WERI-Rb-1 (cell line): ENCODE results near the gene C9orf78.

Experiments
- DNase-seq: peaks from one replicate; pipeline ENCODE4 v3.0.0-alpha.2; 2020
- H3K27ac ChIP-seq: fragments of 250-450 bp; sonication (Bioruptor Pico); 2 replicates; pipeline ENCODE4 v1.5.1; 2020; ENCODE audit warnings: mild to moderate bottlenecking, moderate library complexity
- H3K27me3 ChIP-seq: fragments of 250-450 bp; sonication (Bioruptor Pico); 2 replicates; pipeline ENCODE4 v1.5.1; 2021; ENCODE audit warnings: mild to moderate bottlenecking, low read depth, moderate library complexity; ENCODE audit not compliant: insufficient read depth, severe bottlenecking
- H3K36me3 ChIP-seq: fragments of 250-450 bp; sonication (Bioruptor Pico); 2 replicates; pipeline ENCODE4 v1.5.1; 2020; ENCODE audit warnings: mild to moderate bottlenecking, moderate library complexity
- H3K4me3 ChIP-seq: 2 replicates; pipeline ENCODE4 v1.5.1; 2011; ENCODE audit warnings: low read depth, mild to moderate bottlenecking, control low read depth, low read length
- H3K9me3 ChIP-seq: fragments of 250-450 bp; sonication (Bioruptor Pico); 2 replicates; pipeline ENCODE4 v1.5.1; 2021; ENCODE audit warnings: mild to moderate bottlenecking, moderate library complexity; ENCODE audit not compliant: severe bottlenecking
- TF ChIP-seq, protein P1 (sequence below): IDR thresholded peaks from 2 replicates; pipeline ENCODE4 v1.5.1; 2011; ENCODE audit warnings: low read depth, mild to moderate bottlenecking, control low read depth, inconsistent platforms, low read length

Gene C9orf78

DNA sequence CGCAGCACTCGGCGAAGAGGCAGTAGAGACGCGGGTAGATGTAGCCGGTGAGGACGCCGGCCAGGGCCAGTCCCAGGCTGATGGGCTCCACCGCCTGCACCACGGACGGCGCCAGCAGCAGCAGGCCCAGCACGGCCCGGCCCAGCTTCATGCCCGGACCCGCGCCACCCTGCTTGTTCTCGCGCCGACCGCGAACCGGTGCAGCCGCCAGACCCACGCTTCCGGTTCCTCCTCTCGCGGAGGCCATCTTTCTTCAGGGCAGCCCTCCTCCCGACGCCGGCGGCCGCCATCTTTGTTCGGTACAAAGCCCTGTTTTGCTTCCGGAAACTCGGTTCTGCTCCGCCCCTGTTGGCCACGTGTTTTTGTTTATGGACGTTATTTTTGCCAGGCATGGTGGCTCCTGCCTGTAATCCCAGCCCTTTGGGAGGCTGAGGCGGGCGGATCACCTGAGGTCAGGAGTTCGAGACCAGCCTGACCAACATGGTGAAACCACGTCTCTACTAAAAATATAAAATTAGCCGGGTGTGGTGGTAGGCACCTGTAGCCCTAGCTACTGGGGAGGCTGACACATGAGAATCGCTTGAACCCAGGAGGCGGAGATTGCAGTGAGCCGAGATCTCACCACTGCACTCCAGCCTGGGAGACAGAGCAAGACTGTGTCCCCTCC is 11.0 kb downstream of the C9orf78 start, which contains the start of gene TOR1A:
Gene TOR1A, minus strand, starts transcription at position 202 of the 667 bp plus-strand sequence. Its CDS starts 51 bp downstream, at position 151.
- DNase-seq: peak; percentile 97
- Histone ChIP-seq H3K9me3 (no peaks in the 10 kb centered on the region), H3K36me3 (peaks cover 56% of the 10 kb centered on the region), H3K27ac (peak within 1 kb of the TSS; percentile 91), H3K4me3 (peak within 1 kb of the TSS; percentile 81), H3K27me3 (no peaks in the 10 kb centered on the region)
- TF ChIP-seq, protein P1, sequence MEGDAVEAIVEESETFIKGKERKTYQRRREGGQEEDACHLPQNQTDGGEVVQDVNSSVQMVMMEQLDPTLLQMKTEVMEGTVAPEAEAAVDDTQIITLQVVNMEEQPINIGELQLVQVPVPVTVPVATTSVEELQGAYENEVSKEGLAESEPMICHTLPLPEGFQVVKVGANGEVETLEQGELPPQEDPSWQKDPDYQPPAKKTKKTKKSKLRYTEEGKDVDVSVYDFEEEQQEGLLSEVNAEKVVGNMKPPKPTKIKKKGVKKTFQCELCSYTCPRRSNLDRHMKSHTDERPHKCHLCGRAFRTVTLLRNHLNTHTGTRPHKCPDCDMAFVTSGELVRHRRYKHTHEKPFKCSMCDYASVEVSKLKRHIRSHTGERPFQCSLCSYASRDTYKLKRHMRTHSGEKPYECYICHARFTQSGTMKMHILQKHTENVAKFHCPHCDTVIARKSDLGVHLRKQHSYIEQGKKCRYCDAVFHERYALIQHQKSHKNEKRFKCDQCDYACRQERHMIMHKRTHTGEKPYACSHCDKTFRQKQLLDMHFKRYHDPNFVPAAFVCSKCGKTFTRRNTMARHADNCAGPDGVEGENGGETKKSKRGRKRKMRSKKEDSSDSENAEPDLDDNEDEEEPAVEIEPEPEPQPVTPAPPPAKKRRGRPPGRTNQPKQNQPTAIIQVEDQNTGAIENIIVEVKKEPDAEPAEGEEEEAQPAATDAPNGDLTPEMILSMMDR: no peak

GRCh38 chr9:129823542-129823934 is 11.5 kb downstream of the C9orf78 start:
- DNase-seq: no peak
- peaks cover 56% of the 10 kb centered on the region for H3K36me3 ChIP-seq

GRCh38 chr9:129822898-129823541 is 12.1 kb downstream of the C9orf78 start:
- H3K27ac ChIP-seq: peak overlapping the region; percentile 43
- TF ChIP-seq, protein P1: no peak
- no peaks in the 10 kb centered on the region for H3K27me3 ChIP-seq
- peak overlapping the region; percentile 81 for H3K4me3 ChIP-seq
- DNase-seq: peak; percentile 64
- no peaks in the 10 kb centered on the region for H3K9me3 ChIP-seq
- H3K36me3 ChIP-seq: peaks cover 56% of the 10 kb centered on the region

More at GRCh38 chr9:129823542-129823934, 11.5 kb downstream of the C9orf78 start:
- TF ChIP-seq, protein P1: no peak
- Histone ChIP-seq H3K27ac (peak overlapping the region; percentile 91), H3K4me3 (peak overlapping the region; percentile 81), H3K9me3 (no peaks in the 10 kb centered on the region), H3K27me3 (no peaks in the 10 kb centered on the region)

DNA sequence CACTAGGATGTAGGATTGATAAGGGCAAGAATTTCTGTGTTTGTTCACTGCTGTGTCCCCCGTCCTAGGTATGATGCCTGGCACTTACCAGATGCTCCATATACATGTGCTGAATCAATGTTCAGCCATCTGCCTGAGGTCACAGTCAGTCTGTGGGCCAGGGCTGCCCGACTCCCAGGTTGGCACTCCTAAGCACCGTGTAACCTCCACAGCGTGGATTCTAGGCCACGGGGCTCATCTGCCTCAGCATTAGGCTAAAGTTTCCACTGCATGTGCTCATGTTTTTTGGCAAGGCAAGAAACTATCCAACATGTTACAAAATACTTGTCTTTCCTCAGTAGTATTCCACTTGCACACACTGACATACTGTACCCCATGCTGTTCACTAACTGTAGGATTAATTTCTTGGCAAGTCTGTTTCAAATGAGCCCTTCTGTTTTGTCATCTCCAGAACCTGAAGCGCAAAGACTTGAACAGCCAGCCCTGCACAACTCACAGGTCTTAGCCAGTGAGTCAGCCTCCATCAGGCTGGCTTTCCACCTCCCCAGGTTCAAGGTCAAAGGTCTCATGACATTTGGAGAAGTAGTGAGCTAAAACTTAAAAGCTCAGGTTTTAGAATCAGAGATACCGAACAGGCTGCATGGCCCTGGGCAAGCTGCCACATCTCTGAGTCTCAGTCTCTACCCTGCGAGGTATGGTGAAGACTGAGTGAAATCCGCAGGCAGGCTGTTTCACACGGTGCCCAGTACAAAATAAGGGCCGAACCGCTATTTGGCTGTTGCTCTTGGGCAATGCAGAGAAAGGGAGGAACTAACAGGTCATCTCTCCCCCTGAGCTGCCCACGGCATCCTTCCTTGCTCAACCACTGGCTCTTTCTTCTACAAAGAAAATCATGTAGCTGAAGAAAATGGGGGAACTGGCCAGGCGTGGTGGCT is 18.3 kb downstream of the C9orf78 start:
- Histone ChIP-seq H3K4me3 (no peak overlapping the region), H3K27me3 (no peaks in the 10 kb centered on the region), H3K27ac (no peak overlapping the region), H3K9me3 (no peaks in the 10 kb centered on the region), H3K36me3 (peaks cover 73% of the 10 kb centered on the region)
- TF ChIP-seq, protein P1: no peak
- DNase-seq: no peak

- no peaks in the 10 kb centered on the region for H3K27me3 ChIP-seq
- H3K27ac ChIP-seq: no peak overlapping the region
- H3K9me3 ChIP-seq: no peaks in the 10 kb centered on the region
- TF ChIP-seq, protein P1: no peak
- H3K36me3 ChIP-seq: peaks cover 72% of the 10 kb centered on the region
- no peak overlapping the region for H3K4me3 ChIP-seq
- DNase-seq: no peak
Observed at GRCh38 chr9:129815278-129815677, 19.8 kb downstream of the C9orf78 start.
